C4-2B (cell line): ENCODE data around the gene GZMA.
"Not testable (repeated sequence)": the region's sequence is repeated elsewhere in the genome, so short reads cannot be mapped to it uniquely, and the experiment has no call there.

Experiments used
- H3K27ac ChIP-seq: fragments of 450-650 bp; 2 replicates; pipeline ENCODE4 v1.5.1; 2017
- CTCF ChIP-seq: fragments of 450-650 bp; conservative IDR thresholded peaks from 2 replicates; pipeline ENCODE4 v1.5.1; 2017; ENCODE audit warnings: mild to moderate bottlenecking
- ZFX ChIP-seq: fragments of 450-650 bp; IDR thresholded peaks from 2 replicates; pipeline ENCODE4 v1.6.1; 2017

GZMA gene

GRCh38 chr5:55101556-55102276, 730 bp upstream of the GZMA start:
- H3K27ac ChIP-seq: no peak overlapping the region
- no peak for TF ChIP-seq CTCF
- no peak for TF ChIP-seq ZFX

GRCh38 chr5:55104036-55104772, 1.8 kb downstream of the GZMA start:
- H3K27ac ChIP-seq: no peak overlapping the region
- no peak for TF ChIP-seq ZFX
- no peak for TF ChIP-seq CTCF

GRCh38 chr5:55104946-55105701, 2.7 kb downstream of the GZMA start:
- no peak overlapping the region for H3K27ac ChIP-seq
- no peak for TF ChIP-seq CTCF
- TF ChIP-seq ZFX: no peak

- H3K27ac ChIP-seq: not testable (repeated sequence)
Measured at GRCh38 chr5:55105976-55106375, 3.5 kb downstream of the GZMA start.

DNA sequence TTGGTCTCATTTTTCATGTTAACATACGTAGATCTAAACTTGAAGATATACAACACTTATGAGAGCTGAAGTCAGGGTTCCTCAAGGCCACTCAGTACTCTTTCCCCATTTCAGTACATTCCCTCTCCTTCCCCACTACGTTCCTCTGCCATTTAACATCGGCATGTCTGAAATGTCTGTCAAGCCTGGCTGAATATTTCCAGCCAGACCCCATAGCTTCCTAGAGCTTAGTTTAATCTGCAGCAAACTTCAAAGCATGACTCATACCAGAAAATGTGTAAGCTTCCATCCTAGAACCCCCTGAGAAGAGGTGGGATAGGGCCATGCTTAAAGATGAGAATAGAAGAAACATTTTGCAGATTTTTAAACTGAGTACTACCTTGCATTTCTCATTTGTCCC, 6.2 kb downstream of the GZMA start:
- no peak overlapping the region for H3K27ac ChIP-seq
- TF ChIP-seq CTCF: no peak
- TF ChIP-seq ZFX: no peak

DNA sequence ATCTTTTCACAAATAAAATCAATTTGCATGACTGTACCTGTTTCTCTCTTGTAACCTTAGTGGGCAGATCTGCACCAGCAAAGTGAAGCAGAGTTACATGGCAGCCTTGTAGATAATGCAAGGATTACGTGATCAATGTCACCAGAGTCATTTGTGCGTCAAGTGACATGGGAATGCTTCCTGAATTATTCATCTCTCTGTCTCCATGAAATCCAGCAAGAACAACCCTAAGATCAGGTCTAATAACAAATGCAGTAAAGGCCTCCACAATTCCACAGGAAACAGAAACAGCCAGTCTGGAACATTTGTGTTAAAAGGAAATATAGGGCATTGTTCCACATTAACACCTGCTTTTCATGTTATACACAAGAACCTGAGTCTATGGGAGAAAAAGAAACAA, 7.8 kb downstream of the GZMA start:
- no peak for TF ChIP-seq CTCF
- no peak for TF ChIP-seq ZFX
- H3K27ac ChIP-seq: no peak overlapping the region

GRCh38 chr5:55113327-55113726, 10.9 kb downstream of the GZMA start:
- no peak overlapping the region for H3K27ac ChIP-seq
- TF ChIP-seq CTCF (no peak), ZFX (no peak)
